SK-N-MC (cell line): ENCODE measurements around the gene HNF4A.
A peak's percentile ranks its signal among the peaks of the same experiment; 100 is the strongest.

Experiments
- EZH2 ChIP-seq: fragments of 200-600 bp; sonication (generic); IDR thresholded peaks from one replicate; pipeline ENCODE4 v1.6.1; 2017; ENCODE audit warnings: antibody characterized with exemption
- FOXP2 ChIP-seq: optimal IDR thresholded peaks from 2 replicates; pipeline ENCODE3; 2011; ENCODE audit warnings: mild to moderate bottlenecking, moderate library complexity; ENCODE audit not compliant: insufficient read depth; ENCODE audit errors: extremely low read length, control extremely low read depth
- POLR2AphosphoS5 ChIP-seq: IDR thresholded peaks from 2 replicates; pipeline ENCODE4 v1.6.1; 2012; ENCODE audit warnings: mild to moderate bottlenecking, low read depth, low read length, borderline replicate concordance

DNA sequence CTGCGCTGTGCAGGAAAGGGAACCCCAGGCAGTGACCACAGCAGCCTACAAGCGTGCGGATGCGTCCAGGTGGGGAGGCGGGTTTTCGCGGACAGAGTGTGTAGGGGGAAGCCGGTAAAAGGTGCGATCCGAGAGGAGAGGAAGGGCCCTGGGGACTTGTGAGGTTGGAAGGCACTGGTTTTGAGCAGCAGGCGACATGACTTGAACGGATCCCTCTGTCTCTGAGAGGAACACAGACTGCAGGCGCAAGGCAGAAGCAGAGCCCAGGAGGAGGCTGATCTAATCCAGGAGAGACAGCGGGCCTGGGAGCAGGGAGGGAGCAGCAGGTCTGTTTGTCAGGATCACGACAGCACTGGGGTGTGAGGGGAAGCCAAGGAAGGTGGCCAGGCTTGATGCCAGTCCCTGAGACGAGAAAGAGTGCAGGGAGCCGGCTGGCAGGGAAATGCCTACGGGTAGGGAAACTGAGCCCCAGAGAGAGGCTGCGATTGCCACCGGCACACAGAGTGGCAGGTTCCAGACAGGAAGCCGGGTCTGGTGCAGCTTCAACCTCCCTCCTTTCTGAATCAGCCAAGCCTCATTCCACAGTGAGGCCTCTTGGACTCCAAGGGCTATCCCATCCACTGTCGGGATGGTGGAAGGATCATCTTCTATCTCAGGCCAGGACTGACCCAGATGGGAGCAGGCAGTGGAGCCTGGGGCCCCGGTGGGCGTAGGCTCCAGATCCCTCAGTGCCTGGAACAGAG is 57.1 kb downstream of the HNF4A start:
- TF ChIP-seq EZH2 (peak; percentile 74), POLR2AphosphoS5 (no peak), FOXP2 (no peak)
